GM18951 (cell line): ENCODE results near the gene IFITM2.
"Not testable (repeated sequence)": the region's sequence is repeated elsewhere in the genome, so short reads cannot be mapped to it uniquely, and the experiment has no call there.

Experiments
- POLR2A ChIP-seq: IDR thresholded peaks from 4 replicates; pipeline ENCODE4 v1.6.1; 2011; ENCODE audit warnings: mild to moderate bottlenecking; ENCODE audit not compliant: insufficient read length, insufficient read depth; ENCODE audit errors: extremely low read depth
- in situ Hi-C: fragments of 300-500 bp; cut with MboI; formaldehyde crosslinking; loops from one replicate; pipeline ENCODE4 v1.12.0; 2022; ENCODE audit warnings: low sequenced_read_pairs, mixed read lengths, inconsistent platforms; ENCODE audit not compliant: unreplicated experiment

Gene IFITM2

DNA sequence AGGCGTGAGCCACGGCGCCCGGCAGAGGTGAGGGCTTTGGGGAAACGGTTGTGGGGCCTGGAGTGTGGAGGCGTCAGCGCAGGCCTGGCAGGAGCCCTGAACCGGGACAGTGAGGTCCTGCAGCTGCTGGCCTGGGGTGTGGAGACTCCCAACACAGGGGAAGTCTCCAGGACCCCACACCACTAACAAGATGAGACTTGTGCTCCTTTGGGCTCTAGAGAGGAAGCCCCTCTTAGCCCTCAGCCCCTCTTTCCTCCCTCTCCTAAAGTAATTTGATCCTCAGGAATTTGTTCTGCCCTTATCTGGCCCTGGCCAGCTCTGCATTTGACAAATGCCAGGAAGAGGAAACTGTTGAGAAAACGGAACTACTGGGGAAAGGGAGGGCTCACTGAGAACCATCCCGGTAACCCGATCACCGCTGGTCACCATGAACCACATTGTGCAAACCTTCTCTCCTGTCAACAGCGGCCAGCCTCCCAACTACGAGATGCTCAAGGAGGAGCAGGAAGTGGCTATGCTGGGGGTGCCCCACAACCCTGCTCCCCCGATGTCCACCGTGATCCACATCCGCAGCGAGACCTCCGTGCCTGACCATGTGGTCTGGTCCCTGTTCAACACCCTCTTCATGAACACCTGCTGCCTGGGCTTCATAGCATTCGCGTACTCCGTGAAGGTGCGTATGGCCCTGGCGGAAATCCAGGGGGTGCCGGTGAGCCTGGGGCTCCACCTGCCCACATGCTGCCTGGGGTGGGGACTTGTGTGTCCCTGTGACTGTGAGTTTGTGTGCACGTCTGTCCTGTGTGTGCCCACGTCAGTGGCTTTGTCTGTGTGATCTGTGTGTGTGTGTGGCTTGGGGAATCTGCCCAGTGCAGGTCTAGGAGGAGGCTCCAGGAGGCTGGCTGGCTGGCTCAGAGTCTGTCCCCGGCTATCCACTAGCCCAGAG, at the start of gene IFITM2:
TSS of gene IFITM2 (plus strand) at position 51 of the 943 bp plus-strand sequence. CDS start at position 428, 377 bp downstream.
- in situ Hi-C loops = not testable (repeated sequence)
- TF ChIP-seq POLR2A = peak; percentile 48

DNA sequence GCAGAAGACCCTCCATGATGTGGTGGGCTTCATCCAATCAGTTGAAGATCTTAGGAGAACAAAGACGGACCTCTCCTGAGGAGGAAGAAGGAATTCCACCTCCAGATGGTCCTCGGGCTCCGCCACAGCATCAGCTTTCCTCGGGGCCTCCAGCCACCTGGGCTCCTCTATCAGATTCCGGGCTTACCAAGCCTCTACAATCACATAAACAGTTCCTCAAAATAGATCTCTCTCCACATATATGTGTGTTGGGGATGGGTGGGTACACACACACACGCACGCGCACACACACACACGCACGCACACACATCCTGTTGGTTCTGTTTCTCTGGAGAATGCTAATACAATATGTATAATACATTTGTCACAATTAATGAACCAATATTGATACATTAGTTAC, 48.2 kb upstream of the IFITM2 start:
- in situ Hi-C loops = no loop called here
- TF ChIP-seq POLR2A = no peak

DNA sequence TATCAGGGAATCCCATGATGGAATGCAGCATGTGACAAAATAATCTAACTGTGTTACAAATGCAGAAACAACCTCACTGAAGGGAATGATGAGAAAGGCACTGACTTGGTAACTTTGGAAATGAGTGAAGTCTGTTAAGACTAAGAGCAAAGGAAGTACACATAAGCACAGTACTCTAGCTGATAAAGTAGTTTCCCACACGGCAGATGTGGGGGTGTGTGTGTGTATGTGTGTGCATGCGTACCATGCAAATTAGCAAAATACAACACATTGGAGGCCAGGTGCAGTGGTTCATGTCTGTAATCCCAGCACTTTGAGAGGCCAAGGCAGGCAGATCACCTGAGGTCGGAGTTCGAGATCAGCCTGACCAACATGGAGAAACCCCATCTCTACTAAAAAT, 46.0 kb upstream of the IFITM2 start:
- no peak for TF ChIP-seq POLR2A
- in situ Hi-C loops = no loop called here

DNA sequence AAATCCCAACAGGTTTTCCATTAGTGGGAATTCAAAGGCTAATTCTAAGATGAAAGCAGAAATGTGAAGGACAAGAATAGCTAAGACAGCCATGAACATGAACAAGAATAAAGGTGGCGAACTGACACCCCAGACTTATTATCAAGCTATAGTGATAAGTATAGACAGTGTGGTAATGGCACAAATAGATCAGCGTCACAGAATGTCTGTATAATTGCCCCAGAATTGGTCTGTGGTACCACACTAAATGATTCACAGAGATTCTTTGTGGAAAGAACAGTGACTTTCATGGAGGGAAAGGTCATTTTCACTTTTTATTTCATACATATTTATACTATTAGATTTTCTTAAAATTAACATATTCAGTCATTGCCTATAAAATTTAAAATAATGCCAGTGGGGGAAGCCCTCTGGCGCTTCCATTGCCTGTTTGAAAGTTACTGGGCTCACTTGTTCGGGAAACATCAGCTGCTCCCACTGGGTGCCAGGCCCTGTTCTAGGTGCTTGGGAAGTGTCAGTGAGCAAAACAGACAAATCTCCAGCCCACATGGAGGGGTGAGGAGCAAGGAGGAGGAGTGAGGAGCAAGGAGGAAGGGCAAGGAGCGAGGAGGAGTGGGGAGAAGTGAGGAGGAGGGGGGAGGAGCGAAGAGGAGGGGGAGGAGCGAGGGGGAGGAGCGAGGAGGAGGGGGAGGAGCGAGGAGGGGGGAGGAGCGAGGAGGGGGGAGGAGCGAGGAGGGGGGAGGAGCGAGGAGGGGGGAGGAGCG, 40.8 kb upstream of the IFITM2 start:
- in situ Hi-C loops = no loop called here
- TF ChIP-seq POLR2A = no peak

DNA sequence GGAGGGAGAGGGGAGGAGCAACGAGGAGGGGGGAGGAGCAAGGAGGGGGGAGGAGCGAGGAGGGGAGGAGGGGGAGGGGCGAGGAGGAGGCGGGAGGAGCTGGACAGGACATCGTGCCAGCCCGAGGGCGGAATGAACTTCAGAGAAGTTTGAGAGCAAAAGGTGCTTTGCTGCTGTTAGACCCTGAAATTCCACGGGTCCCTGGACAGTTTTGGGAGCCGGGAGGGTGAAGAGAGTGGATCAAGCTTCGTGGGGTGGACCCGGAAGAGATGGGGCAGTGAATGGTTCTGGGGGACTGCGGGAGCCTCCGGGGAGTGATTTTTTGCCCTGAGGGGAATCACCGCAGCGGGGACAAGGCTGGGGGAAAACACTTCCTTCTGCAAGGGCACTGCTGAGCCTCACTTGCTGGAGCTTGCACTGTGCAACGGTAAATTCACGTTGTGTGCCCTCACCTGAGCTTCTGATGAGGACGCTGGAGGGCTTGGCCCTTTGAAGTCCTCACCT, 40.1 kb upstream of the IFITM2 start:
- in situ Hi-C loops = no loop called here
- TF ChIP-seq POLR2A = peak; percentile 60

DNA sequence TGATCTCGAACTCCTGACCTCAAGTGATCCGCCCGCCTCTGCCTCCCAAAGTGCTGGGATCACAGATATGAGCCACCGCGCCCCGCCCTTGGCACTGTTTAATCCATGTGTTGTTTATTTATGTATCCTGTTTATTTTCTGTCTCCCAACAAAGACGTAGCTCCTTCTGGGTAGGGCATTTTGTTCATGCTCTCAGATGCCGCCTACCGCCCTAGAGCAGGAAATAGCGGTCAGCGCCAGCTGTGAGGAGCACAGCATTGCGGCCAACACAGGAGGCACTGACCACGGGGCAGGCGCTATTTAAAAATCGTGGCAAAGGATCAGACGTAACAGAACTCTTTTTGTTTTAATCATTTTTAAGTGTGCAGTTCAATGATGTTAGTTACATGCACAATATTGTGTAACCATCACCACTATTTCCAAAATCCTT, 38.9 kb upstream of the IFITM2 start:
- in situ Hi-C loops = not testable (repeated sequence)
- peak; percentile 22 for TF ChIP-seq POLR2A

DNA sequence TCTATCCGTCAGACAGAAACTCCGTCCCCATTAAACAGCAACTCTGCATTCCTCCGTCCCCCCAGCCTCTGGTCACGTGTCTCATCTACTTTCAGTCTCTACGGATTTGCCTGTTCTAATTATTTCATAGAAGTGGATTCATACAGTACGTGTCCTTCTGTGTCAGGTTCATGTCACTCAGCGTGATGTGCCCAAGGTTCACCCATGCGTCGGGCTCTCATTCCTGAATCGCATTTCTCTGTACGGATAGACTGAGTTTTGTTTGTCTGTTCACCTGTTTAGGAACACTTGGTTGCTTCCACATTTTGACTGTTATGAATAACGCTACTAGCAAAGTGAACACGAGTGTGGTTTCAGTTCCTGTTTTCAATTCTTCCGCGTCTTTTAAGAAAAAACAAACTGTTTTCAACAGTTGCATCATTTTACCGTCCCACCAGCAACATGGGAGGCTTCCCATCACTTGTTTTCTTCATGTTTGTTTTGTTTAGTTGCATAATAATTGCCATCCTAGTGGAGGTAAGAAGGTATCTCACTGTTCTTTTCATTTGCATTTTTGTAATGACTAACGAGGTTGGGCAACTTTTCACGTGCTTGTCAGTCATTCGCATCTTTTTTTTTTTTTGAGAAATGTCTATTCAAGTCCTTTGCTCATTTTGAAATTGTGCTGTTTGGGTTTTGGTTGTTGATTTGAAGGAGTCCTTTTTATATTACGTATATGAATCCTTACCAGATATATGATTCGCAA, 38.3 kb upstream of the IFITM2 start:
- peak; percentile 12 for TF ChIP-seq POLR2A
- in situ Hi-C loops = no loop called here

DNA sequence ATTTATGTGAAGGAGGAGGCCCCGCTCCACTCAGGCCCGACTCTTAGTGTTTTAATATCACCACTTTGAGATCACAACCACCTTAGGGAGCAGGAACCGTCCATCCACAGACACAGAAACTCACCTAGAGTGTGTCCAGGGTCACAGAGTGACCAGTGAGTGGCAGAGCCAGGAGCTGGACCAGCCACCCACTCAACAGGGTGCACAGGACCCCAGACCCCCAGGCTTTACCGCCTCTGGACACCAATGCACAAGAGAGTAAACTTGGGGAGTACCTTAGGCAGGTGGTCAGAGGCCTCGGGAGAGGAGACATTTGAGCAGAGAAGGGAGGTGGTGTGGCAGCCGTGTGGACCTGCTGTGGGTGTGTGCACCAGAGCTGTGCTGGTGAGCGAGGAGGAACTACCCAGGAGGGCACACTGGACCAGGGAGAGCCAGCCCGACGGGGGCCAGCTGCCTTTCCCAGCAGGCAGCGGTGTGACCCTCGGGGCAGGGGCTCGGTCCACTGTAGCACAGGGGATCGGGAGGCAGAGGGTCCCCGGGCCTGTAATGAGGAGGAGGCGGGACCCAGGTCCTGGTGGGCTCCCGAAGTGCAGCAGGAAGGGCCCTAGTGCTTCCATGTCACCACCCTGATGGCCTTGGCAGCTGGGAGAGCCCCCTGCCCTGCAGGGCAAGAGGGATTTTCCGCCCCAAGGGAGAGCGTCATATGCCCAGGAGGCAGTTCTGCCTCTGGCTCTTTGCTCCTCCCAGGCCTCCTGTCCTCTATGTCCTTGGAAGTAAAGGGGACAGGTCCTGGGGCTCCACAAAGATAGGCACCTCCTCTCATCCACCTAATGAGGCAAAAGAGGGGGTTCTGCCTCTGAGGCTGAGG, 36.9 kb upstream of the IFITM2 start:
- in situ Hi-C loops = no loop called here
- TF ChIP-seq POLR2A = no peak

DNA sequence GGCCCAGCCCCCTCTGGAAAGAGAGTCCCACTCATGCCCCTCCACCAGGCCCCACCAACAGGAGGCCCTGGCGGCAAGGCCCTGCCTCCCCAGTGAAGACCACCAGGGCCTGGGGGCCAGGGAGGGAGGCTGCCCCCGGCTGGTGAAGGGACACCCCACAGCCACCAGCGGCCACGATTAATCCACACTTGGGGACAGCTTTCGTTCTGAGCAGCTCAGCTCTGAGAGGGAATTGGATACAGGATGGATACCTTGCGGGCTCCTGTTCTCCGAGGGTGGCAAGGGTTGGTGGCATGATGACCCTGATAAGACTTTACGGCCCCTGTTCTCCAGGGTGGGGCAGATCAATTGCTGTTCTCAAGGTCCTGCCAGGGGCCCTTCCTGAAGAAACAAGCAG, 36.3 kb upstream of the IFITM2 start:
- in situ Hi-C loops = no loop called here
- TF ChIP-seq POLR2A = no peak

DNA sequence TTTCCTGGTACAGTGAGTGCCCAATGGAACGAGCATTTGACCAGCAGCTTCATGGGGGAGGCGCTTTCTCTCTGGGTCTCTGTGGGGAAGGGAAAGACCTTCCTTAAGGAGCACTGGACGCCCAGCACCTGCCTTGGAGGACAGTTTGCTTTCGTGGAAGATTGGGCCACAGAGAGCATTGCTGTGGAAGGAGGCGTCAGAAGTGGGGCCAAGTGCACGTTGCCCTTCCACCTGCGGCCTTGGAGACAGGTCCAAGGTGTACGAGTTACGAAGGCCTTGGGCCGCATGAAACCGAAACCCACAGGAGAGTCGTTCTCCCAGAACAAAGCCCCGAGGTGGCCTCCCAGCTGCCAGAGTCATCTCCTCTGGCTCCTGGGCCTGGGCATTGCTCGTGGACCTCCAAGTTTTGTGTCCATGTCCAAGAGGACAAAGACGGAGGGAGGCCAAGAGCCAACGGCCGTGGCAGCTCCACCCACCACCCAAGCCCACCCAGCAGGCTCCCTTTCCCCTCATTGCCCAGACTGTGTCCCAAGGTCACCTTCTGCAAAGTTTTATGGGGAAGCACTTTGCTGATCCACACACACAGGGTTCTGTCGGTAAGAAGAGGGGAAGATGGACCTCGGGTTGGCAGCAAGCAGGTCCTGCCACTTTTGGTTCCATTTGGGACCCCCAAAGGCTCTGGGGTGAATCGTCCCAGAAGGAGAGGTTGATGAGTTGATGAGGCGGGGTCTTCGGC, 35.3 kb upstream of the IFITM2 start:
- in situ Hi-C loops = no loop called here
- TF ChIP-seq POLR2A = no peak

DNA sequence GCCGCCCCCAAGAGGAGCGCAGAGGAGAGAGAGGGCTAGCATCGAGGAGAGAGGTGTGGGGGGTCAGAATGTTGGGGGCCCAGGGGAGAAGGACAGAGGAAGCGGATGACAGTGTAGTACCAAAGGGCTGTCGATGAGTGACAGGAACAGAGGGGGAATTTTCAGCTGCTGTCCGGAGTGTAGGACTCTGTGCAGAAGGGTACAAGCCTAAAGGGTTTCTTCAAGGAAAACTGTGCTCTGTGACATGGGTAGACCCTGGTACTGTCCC, 34.8 kb upstream of the IFITM2 start:
- no peak for TF ChIP-seq POLR2A
- in situ Hi-C loops = no loop called here

DNA sequence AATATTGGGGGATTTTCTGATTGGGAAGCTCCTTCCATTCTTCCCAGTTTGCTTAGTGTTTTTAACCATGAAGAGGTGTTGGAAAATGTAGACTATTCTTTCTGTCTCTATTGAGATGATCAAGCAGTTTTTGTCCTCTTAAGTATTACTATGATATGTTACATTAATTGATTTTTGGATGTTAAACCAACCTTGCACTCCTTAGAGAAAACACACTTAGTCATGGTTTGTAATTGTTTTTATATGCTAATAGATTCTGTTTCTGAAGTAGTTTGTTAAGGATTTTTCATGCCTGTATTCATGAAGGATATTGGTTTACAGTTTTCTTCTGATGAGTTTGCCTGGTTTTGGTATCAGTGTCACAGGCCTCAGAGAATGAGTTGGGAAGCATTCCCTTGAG, 31.4 kb upstream of the IFITM2 start:
- TF ChIP-seq POLR2A = no peak
- in situ Hi-C loops = no loop called here
